Breast epithelium (tissue), 3 donors: Measurements from ENCODE around the gene HTRA3.

Experiments
- CTCF ChIP-seq, 3 donors: fragments of 450-650 bp; IDR thresholded peaks; one replicate each; pipeline ENCODE4 v1.5.1; 2016 to 2017; ENCODE audit warnings: antibody characterized with exemption in 3 of 3, mild to moderate bottlenecking in 3 of 3, moderate library complexity in 3 of 3
- POLR2A ChIP-seq: fragments of 450-650 bp; IDR thresholded peaks from one replicate; pipeline ENCODE4 v1.6.1; 2016; ENCODE audit warnings: antibody characterized with exemption, mild to moderate bottlenecking, moderate library complexity

- no peak for TF ChIP-seq CTCF (IDR thresholded peaks at IDR 0.05)
- no peak for TF ChIP-seq POLR2A
Observed at GRCh38 chr4:8341691-8342090, 72.1 kb downstream of the HTRA3 start.
